ENCODE measurements around the gene PDP2.

Gene PDP2

DNA sequence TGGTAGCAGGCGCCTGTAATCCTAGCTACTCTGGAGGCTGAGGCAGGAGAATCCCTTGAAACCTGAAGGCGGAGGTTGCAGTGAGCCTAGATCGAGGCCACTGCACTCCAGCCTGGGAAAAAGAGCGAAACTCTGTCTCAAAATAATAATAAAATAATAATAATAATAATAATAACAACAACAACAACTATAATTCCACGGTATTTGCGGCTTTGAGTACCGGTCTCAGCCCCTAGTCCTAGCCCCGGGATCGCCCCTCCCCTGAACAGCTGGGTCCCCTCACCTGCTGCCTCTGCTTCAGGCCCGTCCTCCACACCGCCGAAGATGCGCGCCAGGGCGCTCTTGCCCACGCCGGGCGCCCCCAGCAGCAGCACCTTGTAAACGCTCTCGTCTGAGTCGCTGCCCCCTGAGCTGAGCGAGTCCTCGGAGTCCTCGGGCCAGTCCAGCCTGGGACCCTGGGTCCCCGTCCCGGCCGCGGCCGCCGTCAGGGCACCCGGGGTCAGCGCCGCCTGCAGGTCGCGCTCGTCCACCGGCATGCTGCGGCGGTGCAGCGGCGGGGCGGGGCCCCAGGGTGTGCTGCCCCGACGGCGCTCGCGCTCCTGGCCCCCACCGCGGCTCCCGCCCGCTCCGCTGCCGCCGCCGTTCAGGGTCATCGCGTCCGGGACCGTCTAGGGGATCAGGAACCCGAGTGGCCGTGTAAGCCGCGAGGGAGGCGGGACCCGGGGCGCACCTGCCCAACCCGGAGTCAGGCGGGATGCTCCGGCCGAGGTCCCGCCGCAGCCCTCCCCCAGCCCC lies 44.4 kb downstream of the PDP2 start:
- TF ChIP-seq, protein P1, sequence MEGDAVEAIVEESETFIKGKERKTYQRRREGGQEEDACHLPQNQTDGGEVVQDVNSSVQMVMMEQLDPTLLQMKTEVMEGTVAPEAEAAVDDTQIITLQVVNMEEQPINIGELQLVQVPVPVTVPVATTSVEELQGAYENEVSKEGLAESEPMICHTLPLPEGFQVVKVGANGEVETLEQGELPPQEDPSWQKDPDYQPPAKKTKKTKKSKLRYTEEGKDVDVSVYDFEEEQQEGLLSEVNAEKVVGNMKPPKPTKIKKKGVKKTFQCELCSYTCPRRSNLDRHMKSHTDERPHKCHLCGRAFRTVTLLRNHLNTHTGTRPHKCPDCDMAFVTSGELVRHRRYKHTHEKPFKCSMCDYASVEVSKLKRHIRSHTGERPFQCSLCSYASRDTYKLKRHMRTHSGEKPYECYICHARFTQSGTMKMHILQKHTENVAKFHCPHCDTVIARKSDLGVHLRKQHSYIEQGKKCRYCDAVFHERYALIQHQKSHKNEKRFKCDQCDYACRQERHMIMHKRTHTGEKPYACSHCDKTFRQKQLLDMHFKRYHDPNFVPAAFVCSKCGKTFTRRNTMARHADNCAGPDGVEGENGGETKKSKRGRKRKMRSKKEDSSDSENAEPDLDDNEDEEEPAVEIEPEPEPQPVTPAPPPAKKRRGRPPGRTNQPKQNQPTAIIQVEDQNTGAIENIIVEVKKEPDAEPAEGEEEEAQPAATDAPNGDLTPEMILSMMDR (IDR thresholded peaks at IDR 0.05; ENCODE audit: low read depth, low read length, missing control alignments): peak; percentile 18
- DNase-seq (ENCODE audit: low read depth): no peak
- H3K4me3 ChIP-seq (ENCODE audit: low read depth, low read length): peak overlapping the region; percentile 31
- in situ Hi-C loops (cut with HindIII; ENCODE audit: low sequenced_read_pairs): no loop called here

GRCh38 chr16:66925322-66925840 lies 45.1 kb downstream of the PDP2 start, which contains the start of gene RRAD:
Gene RRAD (minus strand): TSS chr16:66925535. CDS start chr16:66925179, 356 bp downstream.
- TF ChIP-seq, protein P1 (IDR thresholded peaks at IDR 0.05; ENCODE audit: low read depth, low read length, missing control alignments): no peak
- H3K4me3 ChIP-seq (ENCODE audit: low read depth, low read length): peak within 1 kb of the TSS; percentile 31
- DNase-seq (ENCODE audit: low read depth): no peak
- in situ Hi-C loops (cut with HindIII; ENCODE audit: low sequenced_read_pairs): no loop called here

- TF ChIP-seq, protein P1 (IDR thresholded peaks at IDR 0.05; ENCODE audit: low read depth, low read length, missing control alignments): no peak
- in situ Hi-C loops (cut with HindIII; ENCODE audit: low sequenced_read_pairs): no loop called here
- DNase-seq (ENCODE audit: low read depth): no peak
- H3K4me3 ChIP-seq (ENCODE audit: low read depth, low read length): no peak overlapping the region
These were observed 46.0 kb downstream of the PDP2 start for GRCh38 chr16:66926171-66926947.

DNA sequence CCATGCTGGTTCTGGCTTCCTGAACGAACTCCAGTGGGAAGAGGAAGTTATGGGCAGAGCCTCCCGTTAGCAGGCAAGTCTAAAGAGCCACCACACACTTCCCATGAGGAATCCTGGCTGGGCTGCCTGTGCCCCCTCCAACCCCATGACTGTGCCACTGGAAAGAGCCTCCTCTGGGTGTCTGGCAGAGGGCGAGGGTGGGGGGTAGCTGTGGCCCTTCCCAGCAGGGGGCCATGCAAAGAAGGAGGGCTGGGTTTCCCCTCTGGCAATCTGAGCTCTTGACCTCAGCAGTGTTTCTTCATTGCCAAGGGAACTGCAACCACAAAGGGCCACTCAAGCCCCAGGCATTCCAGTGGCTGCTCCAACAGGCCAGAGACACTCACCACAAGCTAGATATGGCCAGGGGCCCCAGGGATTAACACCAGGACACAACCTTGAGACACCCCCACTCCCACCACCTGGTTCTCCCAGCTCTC lies 46.7 kb downstream of the PDP2 start:
- TF ChIP-seq, protein P1 (IDR thresholded peaks at IDR 0.05; ENCODE audit: low read depth, low read length, missing control alignments): no peak
- in situ Hi-C loops (cut with HindIII; ENCODE audit: low sequenced_read_pairs): no loop called here
- DNase-seq (ENCODE audit: low read depth): peak; percentile 79
- H3K4me3 ChIP-seq (ENCODE audit: low read depth, low read length): no peak overlapping the region

DNA sequence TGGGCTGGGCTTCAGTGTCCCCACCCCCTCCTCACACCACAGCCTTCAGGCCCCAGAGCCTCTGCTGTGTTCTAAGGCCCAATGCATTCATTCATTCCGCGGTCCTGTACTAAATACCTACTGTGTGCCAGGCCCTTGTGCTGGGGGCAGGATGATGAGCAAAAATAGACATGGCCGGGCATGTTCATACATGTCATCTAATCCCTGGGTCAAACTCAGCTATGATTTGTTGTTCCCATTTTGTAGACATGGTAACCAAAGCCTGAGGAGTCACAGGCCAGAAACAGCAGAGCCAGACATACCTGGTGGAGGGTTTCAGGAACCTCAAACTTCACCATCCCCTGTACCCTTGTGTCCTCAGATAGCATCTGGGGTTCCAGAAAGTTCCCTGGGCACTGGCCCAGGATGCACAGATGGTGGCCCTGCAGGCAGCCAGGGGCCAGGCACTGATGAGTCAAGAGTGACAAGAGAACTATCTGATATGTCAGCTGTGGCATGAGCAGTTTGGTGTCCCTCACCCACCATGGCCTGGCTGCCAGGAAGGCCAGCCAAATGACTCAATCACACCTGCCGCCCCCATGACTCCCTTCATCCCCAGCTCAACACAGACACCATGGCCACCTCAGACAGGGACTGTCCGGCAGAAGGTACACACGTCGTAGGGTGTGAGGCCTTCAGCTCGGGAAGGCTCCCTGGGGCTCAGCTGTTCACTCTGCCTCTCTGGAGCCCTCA lies 47.8 kb downstream of the PDP2 start:
- in situ Hi-C loops (cut with HindIII; ENCODE audit: low sequenced_read_pairs): no loop called here
- DNase-seq (ENCODE audit: low read depth): no peak
- TF ChIP-seq, protein P1 (IDR thresholded peaks at IDR 0.05; ENCODE audit: low read depth, low read length, missing control alignments): no peak
- H3K4me3 ChIP-seq (ENCODE audit: low read depth, low read length): no peak overlapping the region
